A673 (cell line): Measurements from ENCODE around the gene GALNT9. TPM values are rescaled to one million over a fixed set of nuclear protein-coding genes. Genes with fewer than 3 reads are reported as not detected.

Experiments used
- BruUV-seq: library from RNA; stranded (reverse); fragments of 400-500 nt; replicated peaks from 2 replicates; lab custom pipeline; 2021; lab: Mats Ljungman, UMichigan
- CTCF ChIA-PET: fragments of 300-600 bp; sonication (Branson Sonifier 250); formaldehyde crosslinking; loops from one replicate; lab custom pipeline; 2022; ENCODE audit warnings: antibody characterized with exemption; lab: Charles Lee
- POLR2A ChIA-PET: fragments of 300-600 bp; sonication (Branson Sonifier 250); formaldehyde crosslinking; loops from one replicate; lab custom pipeline; 2022; ENCODE audit warnings: antibody characterized with exemption; ENCODE audit not compliant: low non-redundant PET; lab: Charles Lee
- DNase-seq: peaks from one replicate; pipeline ENCODE4 v3.0.0-alpha.2; 2015; ENCODE audit warnings: low spot score
- H3K27ac ChIP-seq: fragments of 200-600 bp; sonication (generic); 2 replicates; pipeline ENCODE4 v1.5.1; 2016; ENCODE audit warnings: mixed run types, low read depth, mild to moderate bottlenecking, mixed read lengths, antibody characterized with exemption, low read length; ENCODE audit not compliant: poor library complexity, severe bottlenecking
- H3K27me3 ChIP-seq: fragments of 200-600 bp; sonication (generic); replicated peaks from 2 replicates; pipeline ENCODE4 v1.6.1; 2017; ENCODE audit warnings: mixed run types, low read depth, mild to moderate bottlenecking, mixed read lengths, antibody characterized with exemption, low read length; ENCODE audit not compliant: insufficient read depth, poor library complexity
- H3K36me3 ChIP-seq: fragments of 200-600 bp; sonication (generic); 2 replicates; pipeline ENCODE4 v1.6.1; 2016; ENCODE audit warnings: mixed run types, mild to moderate bottlenecking, mixed read lengths, antibody characterized with exemption, low read length; ENCODE audit not compliant: insufficient read depth, poor library complexity, severe bottlenecking
- H3K4me1 ChIP-seq: fragments of 200-600 bp; sonication (generic); 2 replicates; pipeline ENCODE4 v1.6.1; 2017; ENCODE audit warnings: mixed run types, mild to moderate bottlenecking, mixed read lengths, antibody characterized with exemption, low read length; ENCODE audit not compliant: insufficient read depth, poor library complexity, severe bottlenecking
- H3K4me3 ChIP-seq: fragments of 200-600 bp; sonication (generic); 2 replicates; pipeline ENCODE4 v1.5.1; 2016; ENCODE audit warnings: low read depth, mixed run types, mild to moderate bottlenecking, mixed read lengths, low read length; ENCODE audit not compliant: poor library complexity, severe bottlenecking
- H3K9me3 ChIP-seq: fragments of 200-600 bp; sonication (generic); 2 replicates; pipeline ENCODE4 v1.6.1; 2016; ENCODE audit warnings: mixed run types, low read depth, mild to moderate bottlenecking, mixed read lengths, antibody characterized with exemption, low read length; ENCODE audit not compliant: poor library complexity, severe bottlenecking
- EZH2 ChIP-seq: fragments of 200-600 bp; sonication (generic); IDR thresholded peaks from 2 replicates; pipeline ENCODE4 v1.6.1; 2017; ENCODE audit warnings: borderline replicate concordance, low read depth, mild to moderate bottlenecking, mixed read lengths, antibody characterized with exemption, low read length; ENCODE audit not compliant: poor library complexity, severe bottlenecking
- intact Hi-C: fragments of 100-400 bp; cut with micrococcal nuclease; formaldehyde crosslinking; loops from one replicate; pipeline ENCODE4 v1.10.0; 2022; ENCODE audit not compliant: unreplicated experiment
- total RNA-seq: library from RNA; stranded (reverse); gene quantifications from 2 replicates; pipeline ENCODE4 v1.2.3, GENCODE V29; 2021
- TF ChIP-seq, protein P1 (sequence below): fragments of 300-800, 200-600 bp; sonication (generic); conservative IDR thresholded peaks from 2 replicates; pipeline ENCODE4 v1.5.1; 2017; ENCODE audit warnings: low read depth, mild to moderate bottlenecking, antibody characterized with exemption, low read length, moderate library complexity, mixed read lengths

GALNT9 gene
- total RNA-seq, 1 experiment from 2014 or later, result 7.4 TPM

DNA sequence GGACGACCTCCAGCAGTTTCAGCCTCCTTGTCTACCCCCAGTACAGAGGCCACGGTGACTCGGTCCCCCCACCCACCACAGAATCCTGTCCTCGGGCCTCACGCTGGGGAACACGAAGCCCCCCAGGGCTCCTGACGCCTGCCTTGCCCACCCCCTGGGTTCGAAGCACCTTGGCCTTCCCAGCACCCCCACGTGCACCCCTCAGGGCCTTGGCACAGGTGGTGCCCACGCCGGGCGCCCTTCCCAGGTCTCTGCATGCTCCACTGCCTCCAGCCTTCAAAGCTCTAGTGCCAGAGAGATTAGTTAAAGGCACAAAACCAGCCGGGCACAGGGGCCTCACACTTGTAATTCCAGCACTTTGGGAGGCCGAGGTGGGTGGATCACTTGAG, 123.3 kb downstream of the GALNT9 start:
- DNase-seq, result no peak
- Histone ChIP-seq H3K9me3 (no peaks in the 10 kb centered on the region), H3K4me3 (no peak overlapping the region), H3K27me3 (peaks cover 23% of the 10 kb centered on the region), H3K36me3 (no peaks in the 10 kb centered on the region), H3K4me1 (peaks cover 10% of the 10 kb centered on the region), H3K27ac (no peak overlapping the region)
- CTCF ChIA-PET, result no interaction called here
- POLR2A ChIA-PET, result no interaction called here
- no TSS peak for BruUV-seq
- intact Hi-C loops, result no loop called here
- TF ChIP-seq, protein P1, sequence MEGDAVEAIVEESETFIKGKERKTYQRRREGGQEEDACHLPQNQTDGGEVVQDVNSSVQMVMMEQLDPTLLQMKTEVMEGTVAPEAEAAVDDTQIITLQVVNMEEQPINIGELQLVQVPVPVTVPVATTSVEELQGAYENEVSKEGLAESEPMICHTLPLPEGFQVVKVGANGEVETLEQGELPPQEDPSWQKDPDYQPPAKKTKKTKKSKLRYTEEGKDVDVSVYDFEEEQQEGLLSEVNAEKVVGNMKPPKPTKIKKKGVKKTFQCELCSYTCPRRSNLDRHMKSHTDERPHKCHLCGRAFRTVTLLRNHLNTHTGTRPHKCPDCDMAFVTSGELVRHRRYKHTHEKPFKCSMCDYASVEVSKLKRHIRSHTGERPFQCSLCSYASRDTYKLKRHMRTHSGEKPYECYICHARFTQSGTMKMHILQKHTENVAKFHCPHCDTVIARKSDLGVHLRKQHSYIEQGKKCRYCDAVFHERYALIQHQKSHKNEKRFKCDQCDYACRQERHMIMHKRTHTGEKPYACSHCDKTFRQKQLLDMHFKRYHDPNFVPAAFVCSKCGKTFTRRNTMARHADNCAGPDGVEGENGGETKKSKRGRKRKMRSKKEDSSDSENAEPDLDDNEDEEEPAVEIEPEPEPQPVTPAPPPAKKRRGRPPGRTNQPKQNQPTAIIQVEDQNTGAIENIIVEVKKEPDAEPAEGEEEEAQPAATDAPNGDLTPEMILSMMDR, result no peak
- TF ChIP-seq EZH2, result no peak

DNA sequence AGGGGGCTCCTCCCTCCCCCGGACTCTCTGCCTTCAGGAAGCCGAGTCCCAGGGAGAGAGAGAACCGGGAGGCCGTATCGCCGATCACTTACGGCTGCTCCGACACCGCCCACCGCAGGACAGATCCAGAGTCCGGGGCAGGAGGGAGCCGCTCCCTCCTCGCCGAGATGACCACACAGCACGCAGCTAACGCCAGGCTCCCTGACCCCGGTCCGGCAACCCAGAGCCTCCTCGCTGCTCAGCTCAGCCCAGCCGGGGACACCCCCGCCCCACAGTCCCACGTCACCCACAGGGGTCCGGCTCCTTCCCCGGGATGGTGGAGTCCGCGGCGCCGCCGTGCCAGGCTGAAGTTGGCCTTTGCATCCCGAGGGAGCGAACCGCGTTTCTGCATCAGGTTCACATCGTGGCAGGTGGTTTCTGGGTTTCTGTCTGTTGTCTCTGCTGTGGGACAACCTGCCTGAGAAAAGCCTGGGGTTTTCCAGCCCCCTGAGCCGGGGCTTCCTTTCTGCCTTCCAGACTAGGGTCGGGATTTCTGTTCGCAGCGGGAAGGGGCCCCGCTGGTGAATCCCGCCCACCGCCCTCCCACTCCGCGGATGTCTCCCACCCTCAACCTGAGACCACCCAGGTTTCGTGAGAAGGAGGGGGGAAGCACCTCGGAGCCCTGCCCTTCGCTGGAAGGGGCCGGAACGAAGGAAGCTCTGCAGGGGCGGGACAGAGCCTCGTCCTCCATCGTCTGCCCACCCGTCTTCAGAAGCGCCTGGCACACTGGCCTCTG, 123.9 kb downstream of the GALNT9 start:
- Histone ChIP-seq H3K4me3 (peak overlapping the region; percentile 25), H3K4me1 (peaks cover 10% of the 10 kb centered on the region), H3K9me3 (no peaks in the 10 kb centered on the region), H3K36me3 (no peaks in the 10 kb centered on the region), H3K27me3 (peaks cover 23% of the 10 kb centered on the region), H3K27ac (no peak overlapping the region)
- intact Hi-C loops, result no loop called here
- BruUV-seq, result no TSS peak
- CTCF ChIA-PET, result no interaction called here
- peak; percentile 72 for TF ChIP-seq EZH2
- TF ChIP-seq, protein P1, result no peak
- no peak for DNase-seq
- POLR2A ChIA-PET, result no interaction called here

DNA sequence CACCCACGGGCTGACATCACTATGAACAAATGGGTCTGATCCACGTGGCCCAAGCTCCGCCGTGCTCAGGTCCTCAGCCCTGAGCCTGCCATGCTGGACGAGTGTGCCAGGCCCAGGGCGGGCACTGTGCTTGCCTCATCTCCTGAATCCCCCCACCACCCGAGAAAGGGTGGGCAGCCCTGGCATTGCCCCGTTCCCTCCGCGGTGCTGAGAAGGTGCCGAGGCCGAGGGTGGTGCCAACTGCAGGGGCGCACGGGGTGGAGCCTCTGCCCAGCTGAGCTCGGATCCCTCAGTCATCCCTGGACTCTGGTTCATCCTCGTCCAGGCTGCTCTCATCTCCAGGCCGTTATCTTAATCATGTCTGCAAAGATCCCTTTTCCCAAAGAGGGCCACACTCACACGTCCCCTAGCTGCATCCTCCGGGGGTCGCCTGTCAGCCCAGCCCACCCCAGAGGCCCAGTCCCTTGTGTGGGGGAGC, 124.6 kb downstream of the GALNT9 start:
- BruUV-seq, result no TSS peak
- H3K9me3 ChIP-seq, result no peaks in the 10 kb centered on the region
- no peaks in the 10 kb centered on the region for H3K36me3 ChIP-seq
- H3K27me3 ChIP-seq, result peaks cover 23% of the 10 kb centered on the region
- DNase-seq, result no peak
- ChIA-PET POLR2A (no interaction called here), CTCF (no interaction called here)
- H3K27ac ChIP-seq, result no peak overlapping the region
- H3K4me3 ChIP-seq, result peak overlapping the region; percentile 25
- peaks cover 10% of the 10 kb centered on the region for H3K4me1 ChIP-seq
- intact Hi-C loops, result no loop called here
- TF ChIP-seq, protein P1, result no peak
- TF ChIP-seq EZH2, result no peak
